ENCODE results near the gene NMU. TPM values are rescaled to one million over a fixed set of nuclear protein-coding genes. Genes with fewer than 3 reads are reported as not detected.
"Not testable (repeated sequence)": the region's sequence is repeated elsewhere in the genome, so short reads cannot be mapped to it uniquely, and the experiment has no call there.

Gene NMU
- total RNA-seq, result not detected

DNA sequence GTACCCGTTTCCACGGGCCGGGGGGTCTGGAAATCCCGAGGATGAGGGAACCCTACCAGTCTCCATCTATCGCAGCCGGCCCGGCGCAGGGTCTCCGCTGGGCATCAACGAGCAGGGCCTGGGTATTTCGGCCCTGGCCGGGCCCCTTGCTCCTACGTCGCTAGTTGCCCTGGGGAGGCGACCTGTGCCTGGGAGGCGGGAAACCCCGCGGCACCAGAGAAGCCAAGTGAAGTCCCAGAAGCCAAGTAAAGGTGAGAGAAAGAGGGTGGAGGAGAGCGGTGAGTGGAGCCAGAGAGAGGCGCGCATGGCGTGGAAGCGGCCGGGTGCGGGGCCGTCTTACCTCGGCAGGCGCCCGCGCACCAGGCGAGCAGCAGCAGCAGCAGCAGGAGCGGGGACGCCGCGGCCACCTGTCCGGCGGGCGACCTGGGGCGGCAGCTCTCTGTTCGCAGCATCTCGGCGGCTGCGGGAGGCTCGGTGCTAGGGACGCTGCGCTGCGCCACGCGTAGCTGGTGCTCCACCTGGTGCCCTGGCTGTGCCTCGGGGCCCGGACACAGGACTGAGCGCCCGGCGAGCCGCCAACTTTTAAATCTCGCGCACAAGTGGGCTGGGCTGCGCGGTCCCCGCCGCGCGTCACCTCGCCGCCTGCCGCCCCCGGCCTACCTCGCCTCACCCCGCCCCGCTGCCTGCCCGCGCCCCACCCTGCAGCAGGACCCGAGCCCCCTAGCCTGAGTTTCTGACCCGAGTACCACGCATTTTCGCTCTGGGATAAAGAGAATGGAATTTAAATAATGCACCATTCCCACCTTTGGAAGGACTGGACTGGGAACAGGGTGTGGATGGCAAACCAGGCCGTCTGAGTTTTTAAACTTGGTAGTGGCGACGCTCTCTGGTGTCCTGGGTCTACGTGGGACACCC, at the start of gene NMU:
Gene NMU, minus strand, starts transcription at position 558 of the 915 bp plus-strand sequence. Its CDS starts 106 bp downstream, at position 452.
- Histone ChIP-seq H3K4me3 (peak within 1 kb of the TSS; percentile 2 to 50 (median 38)), H3K4me1 (peaks cover 0 to 4% of the 10 kb centered on the region in 2 donors), H3K27me3 (peaks cover 27 to 52% (median 43%) of the 10 kb centered on the region in 3 donors), H3K27ac (no peak within 1 kb of the TSS), H3K36me3 (no peaks in the 10 kb centered on the region), H3K9me3 (no peaks in the 10 kb centered on the region)
- in situ Hi-C loops (cut with MboI; ENCODE audit: low sequenced_read_pairs in 4 of 4) (no loop called here), intact Hi-C loops (cut with DNase I; ENCODE audit: low total_unique reads) (no loop called here)
- no peak for DNase-seq
- ATAC-seq, result no peak
- TF ChIP-seq POLR2A (IDR thresholded peaks at IDR 0.05), result no peak
- TF ChIP-seq, protein P1, sequence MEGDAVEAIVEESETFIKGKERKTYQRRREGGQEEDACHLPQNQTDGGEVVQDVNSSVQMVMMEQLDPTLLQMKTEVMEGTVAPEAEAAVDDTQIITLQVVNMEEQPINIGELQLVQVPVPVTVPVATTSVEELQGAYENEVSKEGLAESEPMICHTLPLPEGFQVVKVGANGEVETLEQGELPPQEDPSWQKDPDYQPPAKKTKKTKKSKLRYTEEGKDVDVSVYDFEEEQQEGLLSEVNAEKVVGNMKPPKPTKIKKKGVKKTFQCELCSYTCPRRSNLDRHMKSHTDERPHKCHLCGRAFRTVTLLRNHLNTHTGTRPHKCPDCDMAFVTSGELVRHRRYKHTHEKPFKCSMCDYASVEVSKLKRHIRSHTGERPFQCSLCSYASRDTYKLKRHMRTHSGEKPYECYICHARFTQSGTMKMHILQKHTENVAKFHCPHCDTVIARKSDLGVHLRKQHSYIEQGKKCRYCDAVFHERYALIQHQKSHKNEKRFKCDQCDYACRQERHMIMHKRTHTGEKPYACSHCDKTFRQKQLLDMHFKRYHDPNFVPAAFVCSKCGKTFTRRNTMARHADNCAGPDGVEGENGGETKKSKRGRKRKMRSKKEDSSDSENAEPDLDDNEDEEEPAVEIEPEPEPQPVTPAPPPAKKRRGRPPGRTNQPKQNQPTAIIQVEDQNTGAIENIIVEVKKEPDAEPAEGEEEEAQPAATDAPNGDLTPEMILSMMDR (IDR thresholded peaks at IDR 0.05 in 4 of 5, conservative IDR thresholded peaks at IDR 0.05 in 1 of 5), result no peak

- H3K9me3 ChIP-seq, result no peaks in the 10 kb centered on the region
- H3K27ac ChIP-seq, result no peak overlapping the region
- in situ Hi-C loops (cut with MboI; ENCODE audit: low sequenced_read_pairs in 4 of 4), result loop anchor here in 1 of 4 donors (25.0 kb wide), 1 partner anchor 97 kb away; the partner anchor contains the start of gene PDCL2
- H3K4me3 ChIP-seq, result no peak overlapping the region
- no peaks in the 10 kb centered on the region for H3K27me3 ChIP-seq
- no peak for DNase-seq
- TF ChIP-seq POLR2A (IDR thresholded peaks at IDR 0.05), result no peak
- TF ChIP-seq, protein P1 (IDR thresholded peaks at IDR 0.05 in 4 of 5, conservative IDR thresholded peaks at IDR 0.05 in 1 of 5), result no peak
- no peaks in the 10 kb centered on the region for H3K4me1 ChIP-seq
- H3K36me3 ChIP-seq, result no peaks in the 10 kb centered on the region
- intact Hi-C loops (cut with DNase I; ENCODE audit: low total_unique reads), result no loop called here
- no peak for ATAC-seq
These were observed 48.2 kb upstream of the NMU start for GRCh38 chr4:55684276-55684675.

- H3K27me3 ChIP-seq; H3K27ac ChIP-seq; DNase-seq; H3K4me1 ChIP-seq; intact Hi-C loops (cut with DNase I; ENCODE audit: low total_unique reads); ATAC-seq; H3K4me3 ChIP-seq; H3K9me3 ChIP-seq; H3K36me3 ChIP-seq: not testable (repeated sequence)
- in situ Hi-C loops (cut with MboI; ENCODE audit: low sequenced_read_pairs in 4 of 4), result loop anchor here in 1 of 4 donors (25.0 kb wide), 1 partner anchor 95 kb away; the partner anchor contains the start of gene PDCL2
These were observed 46.7 kb upstream of the NMU start for GRCh38 chr4:55682797-55683196.

- no peak for ATAC-seq
- H3K4me3 ChIP-seq, result no peak overlapping the region
- no peaks in the 10 kb centered on the region for H3K4me1 ChIP-seq
- no peaks in the 10 kb centered on the region for H3K9me3 ChIP-seq
- in situ Hi-C loops (cut with MboI; ENCODE audit: low sequenced_read_pairs in 4 of 4) (loop anchor here in 1 of 4 donors (25.0 kb wide), 1 partner anchor 95 kb away; the partner anchor contains the start of gene PDCL2), intact Hi-C loops (cut with DNase I; ENCODE audit: low total_unique reads) (no loop called here)
- TF ChIP-seq, protein P1 (IDR thresholded peaks at IDR 0.05 in 4 of 5, conservative IDR thresholded peaks at IDR 0.05 in 1 of 5), result no peak
- no peak for TF ChIP-seq POLR2A (IDR thresholded peaks at IDR 0.05)
- no peaks in the 10 kb centered on the region for H3K27me3 ChIP-seq
- H3K27ac ChIP-seq, result no peak overlapping the region
- no peak for DNase-seq
- no peaks in the 10 kb centered on the region for H3K36me3 ChIP-seq
These were observed 46.2 kb upstream of the NMU start for GRCh38 chr4:55682295-55682694.

- H3K27me3 ChIP-seq, result no peaks in the 10 kb centered on the region
- in situ Hi-C loops (cut with MboI; ENCODE audit: low sequenced_read_pairs in 4 of 4) (loop anchor here in 1 of 4 donors (25.0 kb wide), 1 partner anchor 94 kb away; the partner anchor contains the start of gene PDCL2), intact Hi-C loops (cut with DNase I; ENCODE audit: low total_unique reads) (no loop called here)
- H3K4me1 ChIP-seq, result no peaks in the 10 kb centered on the region
- no peaks in the 10 kb centered on the region for H3K36me3 ChIP-seq
- no peak for TF ChIP-seq POLR2A (IDR thresholded peaks at IDR 0.05)
- TF ChIP-seq, protein P1 (IDR thresholded peaks at IDR 0.05 in 4 of 5, conservative IDR thresholded peaks at IDR 0.05 in 1 of 5), result no peak
- DNase-seq (no peak), ATAC-seq (no peak)
- no peak overlapping the region for H3K27ac ChIP-seq
- H3K4me3 ChIP-seq, result no peak overlapping the region
- no peaks in the 10 kb centered on the region for H3K9me3 ChIP-seq
These were observed 45.3 kb upstream of the NMU start for GRCh38 chr4:55681430-55681829.
